Muscle of arm (tissue), 12 donors: ENCODE data around the gene KRT5. TPM values are rescaled to one million over a fixed set of nuclear protein-coding genes. Genes with fewer than 3 reads are reported as not detected.
"Not testable (repeated sequence)": the region's sequence is repeated elsewhere in the genome, so short reads cannot be mapped to it uniquely, and the experiment has no call there.

ENCODE experiments used
- DNase-seq: peaks from one replicate; pipeline ENCODE4 v3.0.0-alpha.2; 2013
- polyA plus RNA-seq, 12 donors: library from polyadenylated mRNA; unstranded; fragments of 120-200 nt; gene quantifications; one replicate each; pipeline ENCODE4 v1.2.1, GENCODE V29; 2013; ENCODE audit not compliant: insufficient read length in 12 of 12

The KRT5 gene
- polyA plus RNA-seq, 12 donors, result 0.07 to 1,328 (median 2.6) TPM; not detected in 2

DNA sequence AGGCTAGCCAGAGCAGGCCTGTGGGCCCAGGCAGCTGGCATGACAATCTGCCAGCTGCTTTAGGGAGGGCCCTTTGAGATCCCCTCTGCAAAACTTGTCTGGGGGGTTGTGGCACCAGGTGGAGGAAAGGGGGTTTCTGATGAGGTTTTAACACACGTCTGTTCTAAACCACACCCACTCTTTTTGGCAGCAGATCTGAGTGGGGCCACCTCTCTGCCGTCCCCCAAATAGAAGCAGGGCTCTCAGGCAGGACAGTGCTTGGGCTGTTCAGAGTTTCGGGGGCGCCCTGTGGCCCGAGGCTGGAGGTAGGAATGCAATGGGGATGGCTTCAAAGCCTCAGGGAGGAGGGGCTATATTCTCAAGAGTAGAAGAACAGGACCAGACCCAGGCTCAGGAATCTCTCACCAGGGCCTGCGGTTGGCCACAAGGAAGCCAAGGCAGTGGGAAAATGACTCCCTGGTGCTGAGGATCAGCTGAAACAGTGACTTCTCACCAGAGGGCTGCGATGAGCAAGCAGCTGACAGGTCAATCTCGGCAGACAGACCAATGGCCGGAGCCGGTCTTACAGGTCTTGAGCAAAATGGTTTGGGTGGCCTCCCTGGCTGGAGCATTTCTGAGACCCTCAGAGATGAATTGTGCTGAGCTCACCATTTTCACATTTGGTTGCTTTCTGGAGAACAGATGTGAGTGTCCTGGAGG, 1.5 kb upstream of the KRT5 start:
- no peak for DNase-seq

DNA sequence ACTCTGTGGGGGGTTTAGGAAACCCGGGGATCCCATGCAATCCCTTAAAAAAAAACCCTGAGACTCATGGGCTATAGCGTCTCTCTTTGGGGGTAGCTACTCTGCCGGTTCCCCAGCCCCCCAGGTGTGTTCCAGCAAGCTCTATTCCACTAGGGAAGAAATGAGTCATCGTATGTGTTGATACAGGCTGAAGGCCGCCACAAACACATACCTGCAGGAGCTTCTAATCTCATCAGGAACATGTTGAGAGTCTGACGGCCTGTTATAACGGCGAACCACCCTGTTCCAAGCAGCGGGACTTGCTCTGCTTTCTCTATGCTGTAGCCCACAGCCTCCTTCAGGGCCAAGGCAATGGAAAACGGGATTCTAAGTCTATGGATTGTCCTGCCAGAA, 977 bp upstream of the KRT5 start:
- DNase-seq, result no peak

DNA sequence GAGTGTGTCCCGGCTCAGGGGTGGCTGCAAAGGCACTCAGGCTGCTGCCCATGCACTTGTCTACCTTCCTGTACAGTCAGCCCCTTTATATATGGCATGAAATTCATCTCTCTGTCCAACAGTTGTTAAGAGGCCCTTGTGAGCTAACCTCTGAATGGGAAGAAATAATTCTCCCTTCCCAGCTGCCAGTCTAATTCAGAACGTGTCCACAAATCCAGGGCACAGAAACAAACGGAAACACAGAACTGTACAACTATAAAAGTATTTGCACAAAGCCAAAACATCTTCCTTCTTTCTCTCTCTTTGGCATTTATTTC, 849 bp downstream of the KRT5 start:
- no peak for DNase-seq

DNA sequence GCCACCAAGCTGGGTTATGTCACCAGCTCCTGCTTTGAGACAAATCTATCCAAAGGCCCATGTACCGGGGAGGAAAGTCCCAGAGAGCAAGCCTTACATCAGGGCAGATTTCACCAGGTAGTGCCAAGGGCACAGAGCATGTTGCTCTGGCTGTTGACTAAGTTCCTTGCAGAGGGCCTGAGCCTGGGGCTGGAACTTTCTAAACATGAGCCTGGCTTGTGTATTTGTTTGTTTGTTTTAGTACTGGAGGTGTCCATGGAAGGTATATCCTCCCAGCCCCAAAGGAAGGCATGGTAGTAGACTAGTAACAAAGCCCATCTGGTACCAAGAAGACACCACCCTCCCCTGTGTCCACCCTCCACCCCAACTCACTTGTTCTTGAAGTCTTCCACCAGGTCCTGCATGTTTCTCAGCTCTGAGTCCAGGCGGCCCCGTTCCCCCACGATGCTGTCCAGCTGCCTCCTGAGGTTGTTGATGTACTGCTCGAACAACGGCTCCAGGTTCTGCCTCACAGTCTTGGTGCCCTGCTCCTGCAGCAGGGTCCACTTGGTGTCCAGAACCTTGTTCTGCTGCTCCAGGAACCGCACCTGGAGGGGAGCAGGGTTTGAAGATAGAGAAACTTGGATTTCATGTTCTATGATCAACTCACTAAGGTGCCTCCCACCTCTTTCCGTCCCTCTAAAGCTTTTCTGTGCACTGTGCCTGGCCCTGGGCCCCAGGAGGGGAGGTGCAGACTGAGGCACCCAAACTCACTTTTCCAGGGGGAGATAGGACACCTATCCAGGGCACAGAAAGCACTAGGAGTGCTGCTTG, 1.4 kb downstream of the KRT5 start:
- DNase-seq, result no peak

DNA sequence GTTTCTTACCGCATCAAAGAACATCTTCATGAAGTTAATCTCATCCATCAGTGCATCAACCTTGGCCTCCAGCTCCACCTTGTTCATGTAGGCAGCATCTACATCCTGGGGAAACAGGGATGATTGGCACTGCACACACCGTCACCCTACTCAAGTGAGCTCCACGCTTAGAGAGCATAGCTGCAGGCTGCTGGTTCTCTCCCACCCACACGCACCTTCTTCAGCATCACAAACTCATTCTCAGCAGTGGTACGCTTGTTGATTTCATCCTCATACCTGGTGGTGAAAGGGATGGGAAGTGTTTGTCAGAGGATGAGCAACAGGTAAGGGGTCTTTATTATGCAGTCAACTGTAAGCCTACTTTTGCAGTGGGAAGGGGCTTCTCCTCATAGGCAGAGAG, 2.3 kb downstream of the KRT5 start:
- no peak for DNase-seq

DNA sequence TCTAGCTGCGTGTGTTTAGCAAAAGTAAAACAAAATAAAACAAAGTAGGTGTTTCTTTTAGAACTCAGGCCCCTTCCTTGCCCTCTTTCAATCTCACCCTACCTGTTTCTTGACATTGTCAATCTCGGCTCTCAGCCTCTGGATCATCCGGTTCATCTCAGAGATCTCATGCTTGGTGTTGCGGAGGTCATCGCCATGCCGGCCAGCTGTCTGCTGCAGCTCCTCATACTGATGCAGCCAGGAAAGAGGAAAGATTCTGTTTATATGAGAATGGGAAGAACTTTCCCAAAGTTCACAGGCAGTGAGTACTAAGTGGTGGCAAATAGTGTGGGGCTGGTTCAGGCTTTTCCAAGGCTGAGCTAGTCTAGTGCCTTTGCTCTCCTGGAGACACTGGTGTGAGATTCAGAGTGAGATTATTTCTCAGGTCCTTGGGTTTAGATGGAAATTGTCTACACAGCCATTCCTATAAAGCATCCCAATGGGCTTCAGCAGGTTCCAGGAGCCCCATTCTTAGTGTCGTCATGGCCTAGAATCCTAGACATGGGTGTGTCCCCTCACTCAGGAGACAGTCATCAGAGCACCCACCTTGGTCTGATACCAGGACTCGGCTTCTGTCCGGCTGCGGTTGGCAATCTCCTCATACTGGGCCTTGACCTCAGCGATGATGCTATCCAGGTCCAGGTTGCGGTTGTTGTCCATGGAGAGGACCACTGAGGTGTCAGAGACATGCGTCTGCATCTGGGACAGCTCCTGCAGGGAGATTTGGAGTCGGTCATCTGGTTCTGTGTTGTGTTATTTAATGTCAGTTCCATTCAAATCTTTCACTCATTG, 3.0 kb downstream of the KRT5 start:
- no peak for DNase-seq

DNA sequence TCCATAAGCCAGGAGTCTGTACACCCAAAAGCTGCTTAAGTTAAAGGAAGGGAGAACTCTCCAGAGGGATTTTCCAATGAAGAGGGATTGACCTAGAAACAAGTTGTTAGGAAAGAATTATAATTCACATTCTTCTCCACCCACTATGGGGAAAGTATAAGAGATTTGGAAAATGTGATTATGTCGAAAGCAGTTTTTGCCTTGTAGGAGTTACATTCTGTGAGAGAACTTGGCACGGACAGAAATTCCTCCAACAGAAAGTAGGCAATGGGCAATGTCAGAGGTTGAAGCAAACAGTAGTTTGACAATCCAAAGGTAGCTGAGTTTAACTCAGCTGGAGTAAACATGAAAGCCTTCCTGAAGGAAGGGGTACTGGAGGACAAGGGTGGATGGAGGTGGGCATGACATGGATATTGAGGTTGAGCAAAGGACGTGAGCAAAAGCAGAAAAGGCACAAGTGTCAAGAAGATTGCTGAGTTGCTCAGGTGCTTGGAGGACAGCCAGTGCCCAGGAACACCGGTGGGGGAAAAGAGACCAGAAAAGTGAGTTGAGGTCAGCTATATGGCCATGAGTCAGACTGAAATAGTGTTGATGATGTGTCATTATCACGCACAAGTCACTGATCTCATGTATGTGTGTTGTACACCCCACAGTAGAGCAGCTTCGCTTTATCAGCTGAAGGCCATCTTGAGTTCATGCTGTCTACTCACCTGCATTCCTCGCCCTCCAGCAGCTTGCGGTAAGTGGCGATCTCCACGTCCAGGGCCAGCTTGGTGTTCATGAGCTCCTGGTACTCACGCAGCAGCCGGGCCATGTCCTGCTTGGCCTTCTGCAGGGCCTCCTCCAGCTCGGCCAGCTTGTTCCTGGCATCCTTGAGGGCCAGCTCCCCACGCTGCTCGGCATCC, 4.0 kb downstream of the KRT5 start:
- DNase-seq, result no peak

DNA sequence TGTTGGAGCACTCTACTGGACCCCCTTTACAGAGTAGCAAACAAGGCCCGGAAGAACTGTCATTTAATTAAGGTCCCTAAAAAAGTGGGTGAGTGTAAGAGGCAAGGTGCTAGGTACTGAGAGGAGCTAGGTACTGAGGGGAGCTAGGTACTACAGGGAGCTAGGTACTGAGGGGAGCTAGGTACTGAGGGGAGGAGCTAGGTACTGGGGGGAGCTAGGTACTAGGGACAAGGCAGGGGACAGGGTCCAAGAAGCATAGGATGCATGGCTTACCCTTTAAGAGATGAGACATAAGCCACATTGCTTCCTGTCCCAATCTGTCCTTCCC, 4.9 kb downstream of the KRT5 start:
- DNase-seq, result no peak

DNA sequence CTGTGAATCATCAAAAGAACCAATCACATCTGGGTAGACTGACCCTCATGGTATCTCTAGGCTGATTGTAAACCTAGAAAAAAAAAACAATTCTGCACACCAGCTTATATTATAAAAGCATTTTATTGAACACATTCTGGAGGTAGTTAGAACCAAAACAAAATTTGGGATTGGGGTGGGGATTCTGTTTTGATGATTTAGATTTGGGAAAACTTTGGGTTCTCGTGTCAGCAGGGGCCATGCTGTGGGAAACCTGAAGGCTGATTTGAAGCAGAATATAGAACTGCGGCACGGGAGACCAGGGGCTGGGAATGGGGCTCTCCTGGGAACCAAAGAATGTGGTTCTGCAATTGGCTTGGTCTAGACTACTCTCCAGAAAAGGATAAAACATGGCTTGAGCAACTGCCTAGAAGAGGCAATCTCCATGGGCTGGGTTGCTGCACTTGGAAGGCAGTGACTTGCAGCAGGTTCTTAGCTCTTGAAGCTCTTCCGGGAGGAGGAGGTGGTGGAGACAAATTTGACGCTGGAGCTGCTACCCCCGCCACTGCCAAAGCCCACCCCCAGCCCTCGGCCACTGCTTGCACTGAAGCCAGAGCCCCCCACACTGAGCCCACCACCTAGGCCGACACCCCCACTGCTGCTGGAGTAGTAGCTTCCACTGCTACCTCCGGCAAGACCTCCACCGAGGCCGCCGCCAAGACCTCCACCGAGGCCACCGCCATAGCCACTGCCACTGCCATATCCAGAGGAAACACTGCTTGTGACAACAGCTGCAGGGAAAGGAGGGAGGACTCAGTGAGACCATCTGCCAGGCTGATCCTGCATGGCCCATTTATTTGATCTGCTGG, 5.5 kb downstream of the KRT5 start:
- no peak for DNase-seq

DNA sequence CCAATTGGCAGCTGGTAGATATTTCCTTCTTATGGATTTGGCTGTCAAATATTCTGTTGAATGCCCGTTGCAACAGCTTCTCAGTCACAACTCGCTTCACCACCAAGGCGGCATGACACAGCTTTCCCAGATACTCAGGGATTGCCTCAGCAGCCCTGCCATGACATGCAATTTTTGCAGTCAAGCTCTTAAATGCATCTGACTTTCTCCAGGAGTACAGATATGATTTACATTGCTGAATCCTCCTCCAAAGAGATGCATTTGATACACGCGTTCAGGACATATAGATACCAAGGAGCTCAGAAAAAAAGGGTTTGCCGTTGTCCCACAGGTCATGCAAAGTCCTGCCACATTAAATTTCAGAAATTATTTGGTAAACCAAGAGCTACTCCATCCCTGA, 6.5 kb downstream of the KRT5 start:
- DNase-seq, result no peak

DNA sequence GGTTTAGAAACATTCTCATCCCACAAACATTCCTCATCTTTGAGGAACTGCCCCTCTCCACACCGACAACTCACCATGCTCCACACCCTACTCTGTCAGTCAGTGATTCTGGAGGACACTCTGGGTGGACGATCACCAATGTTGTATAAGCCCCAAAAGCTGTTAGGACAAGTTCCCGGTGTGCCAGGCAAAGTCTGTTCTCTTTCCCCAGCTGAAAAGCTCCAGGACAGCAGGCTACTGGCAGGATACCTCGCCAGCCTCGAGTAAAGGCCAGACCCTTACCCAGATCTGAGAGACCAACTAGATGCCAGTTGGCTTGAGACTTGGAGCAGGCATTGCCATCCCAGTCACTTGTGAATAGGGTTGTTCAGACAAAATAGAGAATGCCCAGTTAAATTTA, 12.0 kb downstream of the KRT5 start:
- no peak for DNase-seq

DNA sequence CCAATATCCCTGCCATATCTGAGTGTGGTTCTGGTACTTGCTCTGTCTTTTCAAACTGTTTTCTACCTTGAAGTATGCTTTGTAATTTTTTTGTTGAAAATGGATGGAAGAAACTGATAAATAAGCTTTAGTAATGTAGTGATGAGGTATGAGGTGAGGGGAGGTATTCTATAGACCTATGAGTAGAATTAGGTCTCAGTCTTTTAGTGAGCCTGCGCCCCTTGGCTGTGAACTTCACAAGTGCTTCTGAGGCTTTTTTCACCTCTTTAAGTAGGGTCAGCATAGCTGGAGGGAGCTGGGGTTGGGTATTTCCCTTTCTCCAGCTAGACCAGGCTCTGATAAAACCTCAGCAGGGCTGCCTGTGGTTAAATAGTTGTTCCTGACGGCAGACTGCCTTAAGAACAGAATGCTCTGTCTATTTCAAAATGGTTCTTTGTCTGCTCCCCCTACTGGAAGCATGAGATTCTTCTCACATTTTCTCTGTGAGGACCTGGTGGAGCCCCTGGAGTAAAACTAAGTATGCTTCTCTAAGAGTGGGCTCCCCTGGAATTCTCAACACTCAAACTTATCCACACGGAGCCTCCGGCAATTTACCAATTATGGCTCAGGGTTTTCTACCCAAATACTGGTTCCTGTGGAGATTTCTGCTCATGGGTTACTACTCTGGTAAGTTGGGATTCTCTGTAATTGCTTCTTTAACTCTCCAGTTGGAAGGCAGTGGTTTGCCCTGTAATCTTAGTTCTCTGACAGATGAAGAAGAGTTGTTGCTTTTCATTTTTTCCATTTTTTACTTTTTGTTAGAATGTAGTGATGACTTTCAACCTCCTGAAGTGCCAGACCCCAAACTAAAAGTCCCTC, 13.1 kb downstream of the KRT5 start:
- no peak for DNase-seq

DNA sequence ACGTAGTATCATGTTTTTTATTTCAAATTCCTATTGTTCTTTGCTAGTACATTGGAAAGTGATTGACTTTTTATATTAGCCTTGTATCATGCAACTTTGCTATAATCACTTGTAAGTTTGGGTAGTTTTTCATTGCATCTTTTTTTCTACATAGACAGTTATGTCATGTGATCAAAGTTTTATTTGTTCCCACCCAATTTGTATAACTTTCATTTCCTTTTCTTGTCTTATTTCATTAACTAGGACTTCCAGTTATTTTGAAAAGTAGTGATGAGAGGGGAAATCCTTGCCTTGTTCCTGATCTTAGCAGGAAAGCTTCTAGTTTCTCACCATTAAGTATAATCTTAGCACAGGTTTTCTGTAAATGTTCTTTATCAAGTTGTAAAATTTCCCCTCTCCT, 17.3 kb downstream of the KRT5 start:
- DNase-seq, result no peak

DNA sequence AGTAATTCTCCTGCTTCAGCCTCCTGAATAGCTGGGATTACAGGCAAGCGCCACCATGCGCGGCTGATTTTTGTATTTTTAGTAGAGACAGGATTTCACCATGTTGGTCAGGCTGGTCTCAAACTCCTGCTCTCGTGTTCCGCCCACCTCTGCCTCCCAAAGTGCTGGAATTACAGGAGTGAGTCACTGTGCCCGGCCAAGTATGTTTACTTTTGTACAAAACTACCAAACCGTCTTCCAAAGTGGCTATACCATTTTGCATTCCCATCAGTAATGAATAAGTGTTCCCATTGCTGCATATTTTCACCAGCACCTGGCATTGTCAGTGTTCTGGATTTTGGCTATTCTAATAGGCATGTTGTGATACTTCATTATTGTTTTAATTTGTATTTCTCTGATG, 18.7 kb downstream of the KRT5 start:
- no peak for DNase-seq

DNA sequence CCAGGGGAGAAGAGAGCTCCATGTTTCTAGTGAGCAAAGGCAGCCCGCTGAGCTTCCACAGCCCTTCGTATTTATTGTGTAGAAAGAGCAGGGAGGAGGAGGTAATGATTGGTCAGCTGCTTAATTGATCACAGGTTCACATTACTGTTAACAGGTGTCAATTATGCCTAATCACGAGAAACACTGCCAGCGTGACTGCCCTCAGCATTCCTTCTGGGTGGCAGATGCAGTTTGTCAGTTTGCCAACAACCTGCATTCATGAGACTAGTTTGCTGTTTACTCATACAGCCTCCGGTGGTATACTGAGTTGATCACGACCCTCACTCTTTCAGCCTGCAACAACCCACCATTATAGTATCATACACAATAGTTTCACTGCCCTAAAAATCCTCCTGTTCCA, 19.6 kb downstream of the KRT5 start:
- DNase-seq, result not testable (repeated sequence)

DNA sequence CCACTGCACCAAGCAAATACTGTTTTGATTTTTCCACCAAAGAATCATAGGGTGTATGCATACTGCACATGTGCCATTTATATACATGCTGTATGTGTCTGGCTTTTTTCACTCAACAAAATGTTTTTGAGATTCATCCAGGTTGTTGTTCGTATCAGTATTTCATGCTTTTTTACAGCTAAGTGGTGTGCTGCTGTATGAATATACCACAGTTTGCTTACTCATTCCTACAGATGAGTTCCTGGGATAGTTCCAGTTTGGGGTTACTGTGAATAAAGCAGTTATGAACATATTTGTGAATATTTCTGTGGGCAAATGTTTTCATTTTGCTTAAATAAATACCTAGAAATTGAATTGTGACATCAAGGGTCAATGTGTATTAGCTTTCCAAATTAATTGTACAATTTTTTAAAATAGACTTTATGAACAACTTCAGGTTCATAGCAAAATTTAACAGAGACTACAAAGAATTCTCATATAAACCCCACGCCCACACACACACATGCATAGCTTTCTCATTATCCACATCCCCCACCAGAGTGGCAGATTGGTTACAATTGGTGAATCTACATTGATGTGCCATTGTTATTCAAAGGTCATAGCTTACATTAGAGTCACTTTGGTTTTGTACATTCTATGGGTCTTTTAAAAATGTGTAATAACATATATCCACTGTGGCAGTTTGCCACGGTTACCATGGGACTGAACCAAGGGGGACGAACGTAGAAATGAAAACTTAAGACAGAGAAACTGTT, 20.2 kb downstream of the KRT5 start:
- no peak for DNase-seq

DNA sequence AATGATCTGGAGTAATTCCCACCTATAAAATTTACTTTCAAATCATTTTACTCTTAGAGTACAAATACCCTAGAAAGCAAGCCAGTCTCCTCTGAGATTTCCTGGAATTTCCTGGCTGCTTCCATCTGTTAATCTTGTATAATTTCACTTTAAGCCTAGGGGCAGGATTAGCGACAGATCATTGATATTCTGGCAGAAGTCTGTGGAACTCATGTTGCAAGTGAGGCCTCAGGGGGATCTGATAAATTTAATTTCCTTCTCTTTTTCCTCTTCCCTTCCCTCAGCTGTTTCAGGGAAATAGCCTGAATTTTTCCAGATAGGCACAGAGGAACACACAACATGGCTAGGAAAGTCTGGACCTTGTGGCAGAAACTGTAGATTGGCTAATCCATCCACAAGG, 21.2 kb downstream of the KRT5 start:
- no peak for DNase-seq

DNA sequence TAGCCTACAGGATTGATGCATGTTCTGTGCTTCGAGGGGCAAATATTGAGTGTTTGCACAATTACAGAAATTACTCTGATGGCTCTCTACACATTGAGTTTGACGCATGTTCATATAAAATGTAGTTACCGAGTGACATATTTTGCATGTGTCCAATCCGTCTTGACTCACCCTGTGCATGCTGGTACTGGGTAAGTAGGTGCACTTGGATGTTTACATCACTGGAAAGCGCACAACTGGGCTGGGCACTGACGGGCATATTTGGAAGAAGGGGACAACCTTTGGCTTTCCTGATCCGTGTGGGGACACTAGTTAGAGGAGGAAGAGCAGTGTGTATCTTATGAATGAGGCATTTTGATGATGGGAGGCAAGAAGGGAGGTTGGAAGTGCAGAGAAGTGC, 22.2 kb downstream of the KRT5 start:
- no peak for DNase-seq

DNA sequence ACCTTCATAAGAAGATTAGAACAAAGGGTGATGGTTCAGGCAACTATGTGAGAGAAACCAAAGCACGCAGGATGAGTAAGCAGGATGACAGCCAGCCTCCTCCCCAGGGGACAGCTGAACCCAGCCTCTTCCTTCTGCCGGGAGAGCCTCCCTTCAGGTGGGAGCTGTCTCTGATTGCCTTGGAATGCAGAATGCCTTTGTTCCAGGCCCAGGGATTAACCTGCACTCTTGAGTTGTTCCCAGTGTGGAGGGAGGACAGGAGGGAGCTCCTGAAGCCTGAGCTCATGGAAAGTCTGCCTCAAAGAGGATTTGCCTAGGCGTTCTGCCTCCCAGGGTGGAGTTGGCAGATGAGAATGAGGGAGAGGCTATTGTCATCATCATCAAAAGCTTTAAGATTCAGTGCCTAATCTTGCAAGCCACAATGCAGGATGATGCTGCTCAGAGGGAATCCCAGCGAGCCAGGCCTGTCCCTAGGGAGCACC, 23.6 kb downstream of the KRT5 start:
- no peak for DNase-seq
